Endothelial cell of umbilical vein (primary cell): ENCODE measurements around the gene ARRB1. TPM values are rescaled to one million over a fixed set of nuclear protein-coding genes. Genes with fewer than 3 reads are reported as not detected.
A peak's percentile ranks its signal among the peaks of the same experiment; 100 is the strongest.

Source experiments
- BruUV-seq: library from RNA; stranded (reverse); fragments of 400-500 nt; replicated peaks from 2 replicates; lab custom pipeline; 2021; lab: Mats Ljungman, UMichigan
- CTCF ChIA-PET: fragments of 300-600, 350-600 bp; sonication (Branson Sonifier 250); formaldehyde crosslinking; loops from one replicate; lab custom pipeline; 2021; ENCODE audit warnings: antibody characterized with exemption, inconsistent platforms; lab: Charles Lee
- POLR2A ChIA-PET: fragments of 300-600, 350-600 bp; sonication (Branson Sonifier 250); formaldehyde crosslinking; loops from one replicate; lab custom pipeline; 2021; ENCODE audit warnings: antibody characterized with exemption, inconsistent platforms; lab: Charles Lee
- DNase-seq: peaks from one replicate; pipeline ENCODE4 v3.0.0-alpha.2; 2011; ENCODE audit warnings: low read depth, low spot score
- FAIRE-seq: peaks from 2 replicates; lab custom pipeline; 2011; peaks lifted over from hg19 to GRCh38; lab: Jason Lieb, UNC
- H2AFZ ChIP-seq: 2 replicates; pipeline ENCODE4 v1.6.0; 2012; ENCODE audit warnings: low read depth, low read length, control low read depth, inconsistent platforms
- H3K27ac ChIP-seq: 2 replicates; pipeline ENCODE4 v1.5.1; 2011; ENCODE audit warnings: low read depth, mild to moderate bottlenecking, control low read depth, low read length, moderate library complexity; ENCODE audit not compliant: insufficient read depth
- H3K27me3 ChIP-seq, 2 experiments: 2 replicates each; pipeline versions ENCODE4 v1.6.0 to v1.6.1; 2011; ENCODE audit warnings: low read length in 2 of 2, mixed read lengths in 1 of 2; ENCODE audit not compliant: control insufficient read depth in 2 of 2, insufficient read depth in 2 of 2
- H3K36me3 ChIP-seq, 2 experiments: 2 replicates in 1 of 2; 3 replicates in 1 of 2; pipeline ENCODE4 v1.5.1; 2011; ENCODE audit warnings: low read length in 2 of 2, mild to moderate bottlenecking in 1 of 2, moderate library complexity in 1 of 2; ENCODE audit not compliant: control insufficient read depth in 2 of 2, insufficient read depth in 2 of 2; ENCODE audit errors: extremely low read depth in 1 of 2
- H3K4me1 ChIP-seq: 3 replicates; pipeline ENCODE4 v1.5.1; 2011; ENCODE audit warnings: mild to moderate bottlenecking, low read length; ENCODE audit not compliant: control insufficient read depth, insufficient read depth; ENCODE audit errors: extremely low read depth
- H3K4me2 ChIP-seq: 2 replicates; pipeline ENCODE4 v1.6.1; 2011; ENCODE audit warnings: low read length, control low read depth, mixed read lengths; ENCODE audit not compliant: insufficient read depth
- H3K4me3 ChIP-seq, 3 experiments: fragments of 200-600 bp in 1 of 3; sonication (generic), shearing (Covaris generic) in 1 of 3; replicated peaks in 1 of 3; 2 replicates each; pipeline ENCODE4 v1.5.1; 2011 to 2016; ENCODE audit warnings: control low read depth in 3 of 3, low read length in 3 of 3, mild to moderate bottlenecking in 2 of 3, inconsistent platforms in 1 of 3, low read depth in 1 of 3, moderate library complexity in 1 of 3; ENCODE audit not compliant: insufficient read depth in 1 of 3
- H3K79me2 ChIP-seq: 2 replicates; pipeline ENCODE4 v1.6.0; 2012; ENCODE audit warnings: low read length, inconsistent platforms; ENCODE audit not compliant: control insufficient read depth, insufficient read depth
- H3K9ac ChIP-seq: replicated peaks from 2 replicates; pipeline ENCODE3; 2011; ENCODE audit warnings: low read length, control low read depth; ENCODE audit not compliant: insufficient read depth; ENCODE audit errors: extremely low read depth
- H3K9me1 ChIP-seq: replicated peaks from 3 replicates; pipeline ENCODE4 v1.6.0; 2011; ENCODE audit warnings: mild to moderate bottlenecking, low read length; ENCODE audit not compliant: control insufficient read depth, insufficient read depth; ENCODE audit errors: extremely low read depth
- H3K9me3 ChIP-seq: replicated peaks from 2 replicates; pipeline ENCODE4 v1.5.1; 2012; ENCODE audit warnings: low read length, inconsistent platforms; ENCODE audit not compliant: control insufficient read depth, insufficient read depth
- H4K20me1 ChIP-seq: replicated peaks from 2 replicates; pipeline ENCODE3; 2011; ENCODE audit warnings: mild to moderate bottlenecking, low read length; ENCODE audit not compliant: control insufficient read depth, insufficient read depth; ENCODE audit errors: extremely low read depth
- CTCF ChIP-seq, 2 donors: IDR thresholded peaks; 1 replicate in 1 of 2; 2 replicates in 1 of 2; pipeline ENCODE4 v1.5.1; 2011; ENCODE audit warnings: low read length in 2 of 2, mild to moderate bottlenecking in 2 of 2, moderate library complexity in 2 of 2, control low read depth in 1 of 2, inconsistent platforms in 1 of 2, low read depth in 1 of 2; ENCODE audit not compliant: insufficient read depth in 1 of 2; ENCODE audit errors: extremely low read depth in 1 of 2
- EZH2 ChIP-seq: IDR thresholded peaks from 2 replicates; pipeline ENCODE4 v1.6.1; 2012; ENCODE audit warnings: borderline replicate concordance, low read depth, mild to moderate bottlenecking, moderate library complexity, low read length, inconsistent platforms; ENCODE audit not compliant: severe bottlenecking
- FOS ChIP-seq: IDR thresholded peaks from 2 replicates; pipeline ENCODE4 v1.6.1; 2011; ENCODE audit warnings: mild to moderate bottlenecking, low read length, moderate library complexity, borderline replicate concordance; ENCODE audit not compliant: insufficient read depth
- GATA2 ChIP-seq: IDR thresholded peaks from 2 replicates; pipeline ENCODE4 v1.7.0; 2011; ENCODE audit warnings: low read depth, mild to moderate bottlenecking, moderate library complexity, mixed read lengths, low read length; ENCODE audit not compliant: insufficient read length, insufficient read depth
- JUN ChIP-seq: IDR thresholded peaks from 2 replicates; pipeline ENCODE4 v1.6.1; 2011; ENCODE audit warnings: borderline replicate concordance, low read depth; ENCODE audit not compliant: insufficient read length, insufficient read depth
- MAX ChIP-seq: IDR thresholded peaks from 2 replicates; pipeline ENCODE4 v1.6.1; 2011; ENCODE audit not compliant: insufficient read depth, insufficient read length
- MYC ChIP-seq: IDR thresholded peaks from one replicate; pipeline ENCODE4 v1.6.1; 2011; ENCODE audit warnings: mild to moderate bottlenecking, low read depth, low read length
- POLR2A ChIP-seq: IDR thresholded peaks from 2 replicates; pipeline ENCODE4 v1.6.1; 2012; ENCODE audit warnings: low read depth, mild to moderate bottlenecking, control low read depth, low read length
- POLR2AphosphoS5 ChIP-seq: IDR thresholded peaks from 2 replicates; pipeline ENCODE4 v1.6.1; 2012; ENCODE audit warnings: low read depth, mild to moderate bottlenecking, control low read depth, low read length, moderate library complexity; ENCODE audit not compliant: insufficient read depth
- dilution Hi-C: fragments of 300-500 bp; cut with MboI; formaldehyde crosslinking; loops from one replicate; pipeline ENCODE4 v1.15.0; 2019; ENCODE audit warnings: low sequenced_read_pairs; ENCODE audit not compliant: extremely low pct_ligation_motif_present
- intact Hi-C: fragments of 100-400 bp; cut with micrococcal nuclease; formaldehyde crosslinking; loops from one replicate; pipeline ENCODE4 v1.10.0; 2022
- polyA plus RNA-seq, 4 experiments: library from polyadenylated mRNA; depleted of rRNA in 3 of 4; stranded (reverse) in 3 of 4; unstranded in 1 of 4; fragments of >200 nt; gene quantifications; 2 replicates each; pipeline versions ENCODE4 v1.2.1 to v1.2.3, GENCODE V29; 2011 to 2012; ENCODE audit warnings: missing spikeins in 1 of 4
- total RNA-seq: library from RNA; stranded (reverse); gene quantifications from 2 replicates; pipeline ENCODE4 v1.2.3, GENCODE V29; 2021

Gene ARRB1
- total and polyA plus RNA-seq, 2 donors (not counting 3 experiments of a cell fraction or from before 2014, with no cell fraction given), result 63.9 to 92.6 TPM

GRCh38 chr11:75400146-75400865 is 48.8 kb upstream of the ARRB1 start:
- peaks cover 9% of the 10 kb centered on the region for H4K20me1 ChIP-seq
- H3K36me3 ChIP-seq, result peaks cover 31 to 35% of the 10 kb centered on the region in 2 experiments
- H3K4me2 ChIP-seq, result peak overlapping the region; percentile 77
- TF ChIP-seq FOS (no peak), POLR2A (no peak), JUN (no peak), POLR2AphosphoS5 (no peak), CTCF (IDR thresholded peaks at IDR 0.05; ENCODE audit: extremely low read depth in 1 of 2, insufficient read depth in 1 of 2, low read depth in 1 of 2, low read length in 2 of 2) (no peak), MYC (no peak), EZH2 (no peak), MAX (no peak), GATA2 (no peak)
- no peaks in the 10 kb centered on the region for H3K9me1 ChIP-seq
- CTCF ChIA-PET, result interaction anchor here (0.7 to 4.9 kb wide), 6 partner anchors 11 to 125 kb away, joined by 3 to 26 read pairs (median 4); partner anchors contain the start of gene GDPD5
- intact Hi-C loops, result no loop called here
- no peaks in the 10 kb centered on the region for H3K9me3 ChIP-seq
- H3K27me3 ChIP-seq, result no peaks in the 10 kb centered on the region
- no peak overlapping the region for H2AFZ ChIP-seq
- H3K79me2 ChIP-seq, result peaks cover 57% of the 10 kb centered on the region
- H3K27ac ChIP-seq, result peak overlapping the region; percentile 80
- BruUV-seq, result TSS peak; percentile 90
- FAIRE-seq (peak; percentile 67), DNase-seq (peak; percentile 54)
- POLR2A ChIA-PET, result interaction anchor here (1.2 kb wide), 1 partner anchor 68 kb away, joined by 3 read pairs; no protein-coding TSS in a partner anchor
- H3K4me3 ChIP-seq, result peak overlapping the region; percentile 77 to 86 (median 80)
- dilution Hi-C loops, result no loop called here
- H3K4me1 ChIP-seq, result peaks cover 45% of the 10 kb centered on the region
- peak overlapping the region; percentile 96 for H3K9ac ChIP-seq
